Measurements from ENCODE around the gene BAIAP2L1. TPM values are rescaled to one million over a fixed set of nuclear protein-coding genes. Genes with fewer than 3 reads are reported as not detected.
"Not testable (repeated sequence)": the region's sequence is repeated elsewhere in the genome, so short reads cannot be mapped to it uniquely, and the experiment has no call there.

The BAIAP2L1 gene
- total RNA-seq = 5.1 and 6.4 TPM in 2 replicates

- DNase-seq (ENCODE audit: extremely low read depth, low read depth, low spot score) = no peak
These were observed at the start of gene BAIAP2L1 for GRCh38 chr7:98400542-98401340. Gene BAIAP2L1 (minus strand): TSS chr7:98401090. CDS start chr7:98400852, 238 bp downstream.

DNA sequence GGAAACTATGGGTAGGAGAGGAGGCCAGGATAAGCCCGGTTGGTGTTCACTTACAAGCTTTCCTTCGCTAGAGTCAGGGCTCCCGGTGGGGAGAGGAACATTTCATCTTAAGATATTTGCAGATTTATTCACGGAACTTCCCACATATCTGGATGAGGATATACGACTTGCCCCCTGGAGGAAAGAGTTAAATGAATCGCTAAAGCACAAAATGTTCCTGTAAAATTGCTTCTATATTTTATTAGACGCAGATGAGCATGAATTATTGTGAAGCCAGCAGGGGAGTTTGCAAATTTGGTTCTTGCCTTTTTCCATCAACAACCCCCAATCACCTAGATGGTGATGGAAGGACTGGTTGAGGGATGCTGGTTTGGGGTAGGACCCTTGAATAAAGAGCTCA, 47.9 kb upstream of the BAIAP2L1 start:
- DNase-seq (ENCODE audit: extremely low read depth, low read depth, low spot score) = no peak

DNA sequence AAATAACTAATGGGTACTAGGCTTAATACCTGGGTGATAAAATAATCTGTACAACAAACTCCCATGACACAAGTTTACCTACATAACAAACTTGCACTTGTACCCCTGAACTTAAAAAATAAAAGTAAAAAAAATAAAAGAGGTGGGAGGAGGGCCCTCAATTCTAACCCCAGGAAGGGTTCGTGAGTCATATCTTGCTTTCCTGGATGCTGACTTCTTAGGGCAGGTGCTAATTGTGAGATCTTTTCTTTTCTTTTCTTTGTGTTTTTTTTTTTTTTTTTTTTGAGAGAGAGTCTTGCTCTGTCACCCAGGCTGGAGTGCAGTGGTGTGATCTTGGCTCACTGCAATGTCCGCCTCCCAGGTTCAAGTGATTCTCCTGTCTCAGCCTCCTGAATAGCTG, 40.1 kb upstream of the BAIAP2L1 start:
- DNase-seq (ENCODE audit: extremely low read depth, low read depth, low spot score) = not testable (repeated sequence)

- no peak for DNase-seq (ENCODE audit: extremely low read depth, low read depth, low spot score)
These were observed 38.6 kb upstream of the BAIAP2L1 start for GRCh38 chr7:98439484-98439883.

DNA sequence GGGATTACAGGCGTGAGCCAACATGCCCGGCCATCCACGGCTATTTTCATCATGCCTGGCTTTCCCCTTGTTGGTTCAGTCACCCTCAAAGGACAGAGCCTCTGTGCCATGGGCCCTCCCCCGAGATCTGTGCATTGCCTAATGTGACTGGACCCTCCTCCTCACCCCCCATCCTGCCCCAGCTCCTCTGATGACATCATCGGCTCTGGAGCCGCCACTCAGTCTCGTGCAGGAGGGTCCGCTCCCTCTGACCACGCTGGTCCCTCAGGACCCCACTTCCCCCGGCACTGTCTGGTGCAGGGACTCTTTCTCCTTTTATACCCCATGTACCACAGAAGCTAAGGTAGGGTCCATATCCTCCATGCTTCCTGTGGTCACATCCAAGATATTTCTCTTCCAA, 33.2 kb upstream of the BAIAP2L1 start:
- DNase-seq (ENCODE audit: extremely low read depth, low read depth, low spot score) = no peak

GRCh38 chr7:98429799-98430198, 28.9 kb upstream of the BAIAP2L1 start:
- DNase-seq (ENCODE audit: extremely low read depth, low read depth, low spot score) = no peak

DNA sequence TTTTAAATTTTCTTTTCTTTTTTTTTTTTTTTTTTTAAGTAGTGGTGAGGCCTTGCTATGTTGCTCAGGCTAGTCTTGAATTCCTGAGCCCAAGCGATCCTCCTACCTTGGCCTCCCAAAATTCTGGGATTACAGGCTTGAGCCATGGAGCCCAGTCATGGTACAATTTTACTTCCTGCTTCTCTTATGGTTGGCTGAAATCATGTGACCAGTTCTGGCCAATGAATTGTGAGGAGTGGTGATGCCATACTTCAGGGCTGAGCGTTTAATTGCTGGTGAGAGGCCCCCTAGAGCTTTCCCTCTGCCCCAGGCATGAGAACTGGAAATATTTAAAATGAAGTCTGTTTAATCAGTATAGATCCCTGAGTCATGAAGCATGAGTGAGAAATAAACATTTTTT, 22.2 kb upstream of the BAIAP2L1 start:
- no peak for DNase-seq (ENCODE audit: extremely low read depth, low read depth, low spot score)

DNA sequence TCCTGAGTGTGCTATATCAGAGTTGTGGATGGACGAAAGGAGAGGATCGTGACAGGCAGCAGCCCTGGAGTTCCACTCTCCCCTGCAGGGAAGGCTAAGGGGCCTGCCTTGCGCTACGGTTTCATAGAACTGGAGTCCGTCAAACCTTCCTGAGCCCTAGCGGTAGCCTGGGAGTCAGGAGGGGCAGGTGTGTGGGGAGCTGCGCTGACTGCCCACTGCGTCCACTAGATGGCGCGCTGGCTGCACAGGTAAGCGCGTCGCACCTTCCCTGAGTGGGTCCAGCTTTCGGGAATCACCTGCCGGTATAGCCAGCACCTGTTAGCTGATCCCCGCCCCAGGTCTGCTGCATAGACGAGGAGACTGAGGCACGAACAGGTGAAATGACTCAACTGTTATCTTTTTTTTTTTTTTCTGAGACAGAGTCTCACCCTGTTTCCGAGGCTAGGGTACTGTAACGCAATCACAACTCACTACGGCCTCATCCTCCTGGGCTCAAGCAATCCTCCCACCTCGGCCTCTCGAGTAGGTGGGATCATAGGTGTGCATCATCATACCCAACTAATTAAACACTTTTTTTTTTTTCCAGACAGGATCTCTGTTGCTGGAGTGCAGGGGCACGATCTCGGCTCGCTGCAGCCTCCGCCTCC, 20.2 kb upstream of the BAIAP2L1 start:
- no peak for DNase-seq (ENCODE audit: extremely low read depth, low read depth, low spot score)

GRCh38 chr7:98419988-98420387, 19.1 kb upstream of the BAIAP2L1 start:
- not testable (repeated sequence) for DNase-seq (ENCODE audit: extremely low read depth, low read depth, low spot score)

- not testable (repeated sequence) for DNase-seq (ENCODE audit: extremely low read depth, low read depth, low spot score)
These were observed 18.4 kb upstream of the BAIAP2L1 start for GRCh38 chr7:98419316-98419691.

- peak; percentile 80 for DNase-seq (ENCODE audit: extremely low read depth, low read depth, low spot score)
These were observed 17.9 kb upstream of the BAIAP2L1 start for GRCh38 chr7:98418636-98419315.

- no peak for DNase-seq (ENCODE audit: extremely low read depth, low read depth, low spot score)
These were observed 17.4 kb upstream of the BAIAP2L1 start for GRCh38 chr7:98418271-98418635.

- not testable (repeated sequence) for DNase-seq (ENCODE audit: extremely low read depth, low read depth, low spot score)
These were observed 16.8 kb upstream of the BAIAP2L1 start for GRCh38 chr7:98417604-98418270.

DNA sequence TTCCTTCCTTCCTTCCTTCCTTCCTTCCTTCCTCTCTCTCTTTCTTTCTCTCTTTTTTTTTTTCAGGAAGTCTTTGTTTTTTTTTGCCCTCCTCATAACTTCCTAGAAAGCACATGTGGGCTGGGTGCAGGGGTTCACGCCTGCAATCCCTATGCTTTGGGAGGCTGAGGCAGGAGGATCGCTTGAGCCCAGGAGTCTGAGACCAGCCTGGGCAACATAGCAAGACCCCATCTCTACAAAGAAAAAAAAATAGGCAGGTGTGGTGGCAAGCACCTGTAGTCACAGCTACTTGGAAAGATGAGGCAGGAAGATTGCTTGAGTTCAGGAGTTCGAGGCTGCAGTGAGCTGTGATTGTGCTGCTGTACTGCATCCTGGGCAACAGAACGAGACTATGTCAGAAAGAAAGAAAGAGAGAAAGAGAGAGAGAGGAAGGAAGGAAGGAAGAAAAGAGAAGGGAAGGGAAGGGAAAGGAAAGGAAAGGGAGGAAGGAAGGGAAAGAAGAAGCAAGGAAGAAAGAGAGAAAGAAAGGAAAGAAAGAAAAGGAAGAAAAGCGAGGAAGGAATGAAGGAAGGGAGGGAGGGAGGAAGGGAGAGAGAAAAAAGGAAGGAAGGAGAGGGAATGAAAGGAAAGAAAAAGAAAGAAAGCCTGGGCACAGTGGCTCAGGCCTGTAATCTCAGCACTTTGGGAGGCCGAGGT, 13.5 kb upstream of the BAIAP2L1 start:
- DNase-seq (ENCODE audit: extremely low read depth, low read depth, low spot score) = no peak

- DNase-seq (ENCODE audit: extremely low read depth, low read depth, low spot score) = not testable (repeated sequence)
These were observed 12.8 kb upstream of the BAIAP2L1 start for GRCh38 chr7:98413655-98414054.

GRCh38 chr7:98409843-98410242, 9.0 kb upstream of the BAIAP2L1 start:
- DNase-seq (ENCODE audit: extremely low read depth, low read depth, low spot score) = no peak

GRCh38 chr7:98408146-98408545, 7.3 kb upstream of the BAIAP2L1 start:
- not testable (repeated sequence) for DNase-seq (ENCODE audit: extremely low read depth, low read depth, low spot score)

- no peak for DNase-seq (ENCODE audit: extremely low read depth, low read depth, low spot score)
These were observed 5.9 kb upstream of the BAIAP2L1 start for GRCh38 chr7:98406827-98407226.

- no peak for DNase-seq (ENCODE audit: extremely low read depth, low read depth, low spot score)
These were observed 4.0 kb upstream of the BAIAP2L1 start for GRCh38 chr7:98404840-98405239.

DNA sequence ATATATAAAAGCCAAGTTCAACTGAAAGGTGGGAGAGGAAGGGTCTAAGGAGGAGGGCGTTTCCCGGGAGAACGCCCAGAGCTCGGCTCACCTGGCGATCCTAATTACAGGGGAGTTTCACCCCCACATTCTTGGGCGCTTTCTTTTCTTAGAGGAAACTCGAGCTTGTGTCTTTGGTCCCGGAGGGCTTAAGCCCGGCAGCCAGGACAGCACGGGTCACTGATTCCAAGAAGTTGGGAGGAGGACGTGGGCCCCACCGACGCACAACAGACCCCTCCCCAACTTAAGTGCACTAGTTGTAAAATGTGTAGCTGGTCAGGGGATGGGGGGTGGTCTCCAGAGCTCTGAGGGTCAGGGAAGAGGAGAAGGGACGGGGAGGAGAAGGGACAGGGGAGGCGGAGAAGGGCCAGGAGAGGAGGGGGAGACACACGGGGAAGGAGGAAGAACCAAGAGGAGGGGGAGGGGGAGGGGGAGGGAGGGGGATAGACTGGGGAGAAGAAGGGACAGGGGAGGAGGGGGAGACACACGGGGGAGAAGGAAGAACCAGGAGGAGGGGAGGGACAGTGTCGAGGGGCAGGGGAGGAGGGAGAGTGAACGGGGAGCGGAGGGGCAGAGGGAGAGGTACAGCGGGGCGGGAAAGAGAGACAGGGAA, 874 bp downstream of the BAIAP2L1 start:
- no peak for DNase-seq (ENCODE audit: extremely low read depth, low read depth, low spot score)
